Occipital lobe (tissue), 3 donors: ENCODE data around the gene PCED1B. TPM values are rescaled to one million over a fixed set of nuclear protein-coding genes. Genes with fewer than 3 reads are reported as not detected.
"Not testable (repeated sequence)": the region's sequence is repeated elsewhere in the genome, so short reads cannot be mapped to it uniquely, and the experiment has no call there.

Source experiments
- DNase-seq: peaks from one replicate; lab custom pipeline; 2025; lab: John Stamatoyannopoulos, UW
- small RNA-seq: library from RNA; depleted of rRNA; stranded (forward); fragments of <200 nt; gene quantifications from one replicate; pipeline ENCODE3, GENCODE V24; 2014
- total RNA-seq: library from RNA; depleted of rRNA; stranded (reverse); fragments of >200 nt; gene quantifications from one replicate; pipeline ENCODE4 v1.2.3, GENCODE V29; 2014

Gene PCED1B
- total RNA-seq, 1 donor from 2014 or later, result 0.94 TPM

- no peak for DNase-seq
Observed at GRCh38 chr12:47272412-47273190, 193.2 kb downstream of the PCED1B start.

DNA sequence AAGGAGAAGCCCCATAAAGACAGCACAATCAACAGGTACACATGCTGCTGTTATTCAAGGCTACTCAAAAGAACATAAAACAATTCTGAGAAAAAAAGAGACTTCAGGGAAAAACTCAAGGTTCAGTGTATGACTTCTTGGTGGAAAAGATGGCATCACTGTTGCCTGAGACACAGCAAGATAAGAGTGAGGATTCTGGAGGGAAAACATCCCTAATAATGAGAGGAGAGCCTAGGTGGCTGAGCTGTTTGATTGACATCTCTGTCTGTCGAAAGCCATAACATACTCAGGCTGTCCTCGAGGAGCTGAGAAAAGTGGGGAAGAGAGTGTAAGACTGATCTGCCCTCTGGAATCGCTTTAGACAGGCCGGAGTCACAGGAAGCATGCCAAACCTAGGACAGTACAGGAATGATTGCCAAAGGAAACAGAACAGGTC, 193.8 kb downstream of the PCED1B start:
- no peak for DNase-seq

DNA sequence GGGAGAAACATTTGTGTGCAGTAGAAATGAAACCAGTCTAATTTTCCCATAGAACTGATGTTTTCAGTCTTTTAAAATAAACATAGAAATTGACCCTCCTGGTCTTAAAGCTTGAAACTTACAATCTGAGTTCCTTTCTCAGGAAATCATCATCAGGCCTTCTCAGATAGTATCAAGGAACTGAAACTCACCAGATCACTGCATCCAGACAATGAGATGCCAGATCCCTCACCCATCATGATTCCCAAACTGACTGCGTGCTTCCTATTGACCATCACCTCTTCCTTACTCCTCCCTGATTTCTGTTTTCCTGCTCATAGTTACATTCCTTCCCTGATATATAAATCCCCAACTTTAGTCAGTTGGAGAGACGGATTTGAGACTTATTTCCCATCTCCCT, 195.3 kb downstream of the PCED1B start:
- no peak for DNase-seq

DNA sequence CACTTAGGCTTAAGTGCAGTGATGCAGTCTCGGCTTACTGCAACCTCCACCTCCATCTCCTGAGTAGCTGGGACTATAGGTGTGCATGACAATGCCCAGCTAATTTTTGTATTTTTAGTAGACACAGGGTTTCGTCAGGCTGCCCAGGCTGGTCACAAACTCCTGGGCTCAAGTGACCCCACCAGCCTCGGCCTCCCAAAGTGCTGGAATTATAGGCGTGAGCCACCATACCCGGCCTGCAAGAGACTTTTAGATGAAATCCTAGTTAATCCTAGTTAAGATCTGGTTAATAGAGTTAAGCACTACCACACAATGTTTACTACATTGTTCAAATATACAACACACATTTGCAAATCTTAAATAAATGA, 196.8 kb downstream of the PCED1B start:
- no peak for DNase-seq

- DNase-seq, result no peak
Observed at GRCh38 chr12:47276621-47277309, 197.3 kb downstream of the PCED1B start.

DNA sequence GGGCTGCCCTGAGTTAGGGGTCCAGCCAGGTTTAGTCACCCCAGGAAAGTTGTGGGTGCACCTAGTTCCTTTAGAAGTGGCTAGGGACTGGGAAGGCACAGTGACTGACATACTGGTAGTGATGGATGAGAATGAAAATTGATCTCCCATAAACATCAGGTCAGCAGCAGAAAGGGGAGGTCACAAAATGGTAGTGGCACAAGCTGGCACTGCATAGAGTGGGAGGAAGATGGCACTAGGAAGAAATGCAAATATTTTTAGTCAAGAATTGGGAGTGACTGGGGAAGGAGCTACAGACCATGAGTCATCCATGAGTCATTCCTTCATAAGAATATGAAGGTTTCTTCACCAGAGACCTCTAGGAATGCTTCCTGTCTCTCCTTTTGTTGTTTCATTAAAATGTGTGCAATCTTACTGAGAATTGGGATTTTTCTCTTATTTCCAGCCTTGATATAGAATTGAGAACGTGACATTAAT, 198.6 kb downstream of the PCED1B start:
- DNase-seq, result no peak

DNA sequence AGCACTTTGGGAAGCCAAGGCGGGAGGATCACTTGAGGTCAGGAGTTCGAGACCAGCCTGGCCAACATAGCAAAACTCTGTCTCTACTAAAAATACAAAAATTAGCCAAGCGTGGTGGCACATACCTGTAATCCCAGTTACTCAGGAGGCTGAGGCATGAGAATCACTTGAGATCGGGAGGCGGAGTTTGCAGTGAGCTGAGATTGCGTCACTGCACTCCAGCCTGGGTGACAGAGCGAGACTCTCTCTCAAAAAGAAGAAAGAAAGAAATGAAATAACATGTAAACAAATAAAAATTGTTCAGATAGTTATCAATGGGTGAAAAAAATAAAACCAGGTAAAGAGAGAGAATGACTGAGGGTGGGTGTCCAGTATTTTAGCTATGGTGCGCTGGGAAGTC, 200.3 kb downstream of the PCED1B start:
- DNase-seq, result not testable (repeated sequence)

DNA sequence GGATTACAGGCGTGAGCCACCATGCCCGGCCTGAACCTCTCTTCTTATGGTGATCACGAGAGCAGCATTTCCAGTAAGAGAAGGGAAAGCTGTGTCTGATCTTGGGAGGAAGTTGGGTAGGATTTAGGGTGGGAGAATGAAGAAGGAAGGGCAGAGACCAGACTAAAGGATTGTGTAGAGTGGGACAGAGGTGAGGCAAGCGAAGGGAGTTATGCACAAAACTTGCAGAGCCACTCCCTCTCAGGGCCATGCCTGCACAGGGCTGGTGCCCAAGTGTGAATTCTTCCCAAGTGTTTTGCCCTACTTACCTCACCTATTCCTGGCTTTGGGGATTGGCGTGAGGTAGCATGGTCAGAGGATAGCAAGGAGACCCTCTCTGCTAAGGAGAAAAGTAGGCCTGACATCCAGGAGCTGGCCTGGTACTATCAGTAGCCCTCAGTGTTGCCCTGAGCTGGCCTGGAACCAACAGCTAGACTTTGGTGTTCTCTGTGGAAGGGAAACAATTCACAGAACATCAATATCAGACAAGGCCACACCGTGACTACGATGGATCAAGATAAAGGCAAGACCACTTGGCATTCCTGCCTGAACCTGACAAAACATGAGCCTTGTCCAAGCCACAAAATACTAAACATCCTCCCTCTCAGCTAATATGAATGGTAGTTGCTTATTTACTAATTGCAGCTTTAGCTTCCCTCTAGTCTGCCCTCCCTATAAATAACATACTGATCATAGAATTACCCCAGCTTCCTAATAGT, 201.3 kb downstream of the PCED1B start:
- DNase-seq, result no peak

DNA sequence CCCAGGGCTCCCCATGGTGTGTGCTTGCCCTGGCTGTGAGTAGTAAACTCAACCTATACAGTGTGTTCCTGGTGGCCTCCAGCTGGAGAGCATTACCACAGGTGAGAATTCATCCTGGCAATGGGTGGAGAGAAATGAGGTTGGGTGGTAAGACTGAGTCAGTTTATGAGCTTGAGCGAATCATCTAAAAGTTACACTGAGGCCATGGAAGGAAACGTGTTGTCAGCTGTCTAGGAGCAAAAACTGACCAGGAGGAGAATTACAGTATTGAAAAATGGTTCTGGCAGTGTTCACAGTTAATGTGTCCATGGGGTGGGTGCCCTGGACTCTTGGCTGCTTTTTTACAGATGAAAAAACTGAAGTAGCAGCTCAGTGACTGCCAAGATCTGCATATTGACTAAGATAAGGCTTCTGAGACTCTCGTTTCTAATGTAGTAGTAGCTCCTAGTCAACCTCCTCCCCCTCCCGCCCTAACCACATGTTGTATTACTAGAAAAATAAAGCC, 202.3 kb downstream of the PCED1B start:
- no peak for DNase-seq

DNA sequence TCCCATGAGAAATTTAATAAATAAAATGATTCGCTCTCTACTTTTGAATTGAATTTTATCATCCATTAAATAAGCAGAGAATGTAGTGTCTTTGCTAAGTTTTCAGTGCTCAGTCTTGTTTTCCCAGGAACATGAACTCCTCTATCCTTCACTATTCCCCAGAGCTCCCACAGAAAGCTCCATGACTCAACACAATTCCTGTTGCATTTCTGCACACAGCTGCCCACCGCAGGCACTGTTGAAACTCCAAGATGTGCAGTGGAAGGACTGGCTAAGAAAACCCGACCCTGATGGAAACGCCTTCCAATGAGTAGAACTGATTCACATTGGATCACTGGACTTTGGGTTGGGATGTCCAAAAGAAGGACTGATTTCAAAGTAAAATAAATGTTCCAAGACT, 202.8 kb downstream of the PCED1B start:
- no peak for DNase-seq

Small RNA genes lying within 50 kb of the gene (small RNA-seq; reads per million reads assigned to genes)
- not detected for gene MIR4698

Other genes starting within 250 kb of the PCED1B start
- 8.1 TPM for gene AMIGO2, start 338 bp downstream of the PCED1B start, total RNA-seq